Keratinocyte (primary cell): ENCODE data around the gene DUSP5.

Experiments
- CTCF ChIP-seq, 3 experiments: IDR thresholded peaks in 1 of 3; conservative IDR thresholded peaks in 1 of 3; optimal IDR thresholded peaks in 1 of 3; 2 replicates in 2 of 3; 3 replicates in 1 of 3; pipeline versions ENCODE3 to v1.5.1; 2011; ENCODE audit warnings: low read length in 3 of 3, mild to moderate bottlenecking in 3 of 3, moderate library complexity in 2 of 3, control low read depth in 1 of 3, inconsistent platforms in 1 of 3; ENCODE audit not compliant: insufficient read depth in 2 of 3; ENCODE audit errors: extremely low read depth in 1 of 3
- EZH2 ChIP-seq: IDR thresholded peaks from one replicate; pipeline ENCODE4 v1.6.1; 2012; ENCODE audit warnings: inconsistent platforms, mild to moderate bottlenecking, low read length, moderate library complexity

GRCh38 chr10:110455446-110455845 lies 42.3 kb upstream of the DUSP5 start:
- TF ChIP-seq CTCF (optimal IDR thresholded peaks at IDR 0.05 in 1 of 3, IDR thresholded peaks at IDR 0.05 in 1 of 3, conservative IDR thresholded peaks at IDR 0.05 in 1 of 3; ENCODE audit: extremely low read depth in 1 of 3, insufficient read depth in 2 of 3, low read length in 3 of 3) (no peak), EZH2 (no peak)
